ENCODE data around the gene PIGX. TPM values are rescaled to one million over a fixed set of nuclear protein-coding genes. Genes with fewer than 3 reads are reported as not detected.

The PIGX gene
- total RNA-seq (2012; rRNA removed) (14.5 and 22.2 TPM in 2 replicates), polyA plus RNA-seq (2012; rRNA removed) (7.9 and 9.4 TPM in 2 replicates), Bru-seq, nascent RNA (percentile 47 among the genes with signal in this experiment), BruChase-seq, experiment 1, labeled RNA remaining after a 6-hour chase (percentile 55 among the genes with signal in this experiment), BruChase-seq, experiment 2, labeled RNA remaining after a 2-hour chase (percentile 49 among the genes with signal in this experiment)
- 2.3 and 3.5 TPM in 2 replicates for polyA plus RNA-seq (2012; cell fraction: cytosol; rRNA removed)
- polyA plus RNA-seq (2012; cell fraction: nucleus; rRNA removed; ENCODE audit: low replicate concordance) = 0.60 and 3.1 TPM in 2 replicates
- long read RNA-seq, transcript PIGX-202 (6 exons, 3,057 nt) = major isoform, 20 of 32 reads
- long read RNA-seq, partial matches to known transcripts = 1 of 32 reads
- long read RNA-seq, other reads (novel, unspliced or antisense) = 9 of 32 reads

- peak within 1 kb of the TSS; percentile 61 for H3K27ac ChIP-seq (ENCODE audit: insufficient read depth, low read length)
- peak within 1 kb of the TSS; percentile 97 for H2AFZ ChIP-seq (replicated peaks; ENCODE audit: low read length, poor library complexity)
- H3K4me2 ChIP-seq (ENCODE audit: low read depth, low read length) = peak within 1 kb of the TSS; percentile 85
- 0 out of 2 replicates have a peak, but pooled peaks cover 3% of the 10 kb centered on the region for H3K4me1 ChIP-seq (ENCODE audit: control insufficient read depth, insufficient read depth, low read length)
- in situ Hi-C loops (cut with MboI; ENCODE audit: low sequenced_read_pairs) = no loop called here
- DNase-seq (peak; percentile 81), ATAC-seq (ENCODE audit: low read depth) (peak; percentile 93)
- dilution Hi-C loops (cut with HindIII; ENCODE audit: low sequenced_read_pairs, unreplicated experiment) = no loop called here
- H2BK5ac ChIP-seq (ENCODE audit: low read depth, low read length, poor library complexity, severe bottlenecking) = peak within 1 kb of the TSS; percentile 57
- peak within 1 kb of the TSS; percentile 70 for H3K4me3 ChIP-seq (ENCODE audit: insufficient read depth, low read depth, low read length)
- H2AK9ac ChIP-seq (replicated peaks; ENCODE audit: low read depth, low read length, poor library complexity) = peak within 1 kb of the TSS; percentile 58
- peak within 1 kb of the TSS; percentile 65 for H3K9ac ChIP-seq (ENCODE audit: low read depth, low read length)
- no peaks in the 10 kb centered on the region for H3K27me3 ChIP-seq (ENCODE audit: control insufficient read depth, insufficient read depth, low read length)
- H2BK15ac ChIP-seq (ENCODE audit: low read depth, low read length) = no peak within 1 kb of the TSS
- H2AK5ac ChIP-seq (ENCODE audit: low read depth, low read length) = 0 out of 2 replicates have a peak within 1 kb of the TSS, but pooled peaks have one; percentile 3
- ChIA-PET CTCF (no interaction called here), POLR2A (ENCODE audit: unreplicated experiment) (no interaction called here)
- H3K23ac ChIP-seq (ENCODE audit: low read depth, low read length) = peak within 1 kb of the TSS; percentile 86
- WGBS, 2 experiments (ENCODE audit: extremely low coverage in 2 of 2, insufficient read length in 1 of 2) = 1% methylated on average over 25 of the region's 68 CpGs; no CpG with 5 or more reads in 1 of the 2 experiments
- H4K91ac ChIP-seq (ENCODE audit: insufficient read depth, low read depth, low read length) = peak within 1 kb of the TSS; percentile 20
- peak within 1 kb of the TSS; percentile 25; the same call in 1 of the 2 replicates for H3K56ac ChIP-seq (ENCODE audit: extremely low read depth, insufficient read depth, low read length)
- H3K36me3 ChIP-seq (ENCODE audit: control insufficient read depth, insufficient read depth, low read length) = no peaks in the 10 kb centered on the region
- H2BK20ac ChIP-seq (ENCODE audit: low read depth, low read length) = no peak within 1 kb of the TSS
- no TSS peak for BruUV-seq (replicated peaks)
- H3K9me3 ChIP-seq (ENCODE audit: control insufficient read depth, insufficient read depth, low read length) = no peaks in the 10 kb centered on the region
- H3K4ac ChIP-seq (ENCODE audit: low read depth, low read length) = peak within 1 kb of the TSS; percentile 75
- H3K14ac ChIP-seq (replicated peaks; ENCODE audit: low read depth, low read length) = peak within 1 kb of the TSS; percentile 58
- H3K18ac ChIP-seq (ENCODE audit: low read depth, low read length) = no peak within 1 kb of the TSS
- peak within 1 kb of the TSS; percentile 1; the same call in 1 of the 2 replicates for H4K5ac ChIP-seq (ENCODE audit: low read depth, low read length)
- H3K9me1 ChIP-seq (ENCODE audit: insufficient read depth, low read length) = no peaks in the 10 kb centered on the region
- peak within 1 kb of the TSS; percentile 40 to 76; a peak in 2 of 4 replicates for H4K8ac ChIP-seq (ENCODE audit: low read depth in 2 of 2, low read length in 2 of 2)
- peak within 1 kb of the TSS; percentile 43; the same call in 1 of the 2 replicates for H2BK120ac ChIP-seq (ENCODE audit: low read depth, low read length)
- peaks cover 10 to 27% of the 10 kb centered on the region in 2 experiments; a peak in 2 of 4 replicates for H3K79me1 ChIP-seq (ENCODE audit: low read depth in 1 of 2, low read length in 2 of 2)
- intact Hi-C loops (cut with micrococcal nuclease) = no loop called here
- H4K20me1 ChIP-seq (ENCODE audit: insufficient read depth, low read length) = no peaks in the 10 kb centered on the region
- TF ChIP-seq CHD1 (IDR thresholded peaks at IDR 0.05; ENCODE audit: low read depth, low read length) (0 out of 2 replicates have a peak, but pooled peaks have one; percentile 34), NFE2L2 (IDR thresholded peaks at IDR 0.05; ENCODE audit: low read depth, low read length) (no peak), POLR2A (IDR thresholded peaks at IDR 0.05; ENCODE audit: low read depth, low read length) (peak; percentile 65), CTCF (conservative IDR thresholded peaks at IDR 0.05; ENCODE audit: low read depth, low read length) (no peak), RAD21 (IDR thresholded peaks at IDR 0.05; ENCODE audit: low read length) (no peak), USF2 (IDR thresholded peaks at IDR 0.05; ENCODE audit: low read depth, low read length) (0 out of 2 replicates have a peak, but pooled peaks have one; percentile 1), CEBPB (IDR thresholded peaks at IDR 0.05; ENCODE audit: low read depth, low read length) (no peak), MAFK (IDR thresholded peaks at IDR 0.05; ENCODE audit: low read depth, low read length) (no peak), RCOR1 (IDR thresholded peaks at IDR 0.05; ENCODE audit: insufficient replicate concordance, low read length) (no peak), MAZ (IDR thresholded peaks at IDR 0.05; ENCODE audit: borderline replicate concordance, low read depth, low read length) (peak; percentile 61; the same call in 1 of the 2 replicates), RFX5 (IDR thresholded peaks at IDR 0.05; ENCODE audit: low read depth, low read length) (no peak), MXI1 (IDR thresholded peaks at IDR 0.05; ENCODE audit: borderline replicate concordance, low read depth, low read length) (peak; percentile 53; the same call in 1 of the 2 replicates), BHLHE40 (IDR thresholded peaks at IDR 0.05; ENCODE audit: low read depth, low read length) (no peak), SMC3 (IDR thresholded peaks at IDR 0.05; ENCODE audit: low read depth, low read length) (no peak)
These were observed at the start of gene PIGX, which contains the start of gene CEP19 for GRCh38 chr3:196711838-196712513. TSS of gene PIGX (plus strand) at chr3:196712377. TSS of gene CEP19 (minus strand) at chr3:196712250. CDS start at chr3:196708657, 3,593 bp downstream.
